Measurements from ENCODE around the gene CPEB1.
A peak's percentile ranks its signal among the peaks of the same experiment; 100 is the strongest.

Gene CPEB1

GRCh38 chr15:82655606-82656005 is 8.4 kb upstream of the CPEB1 start:
- no peak overlapping the region for H3K9ac ChIP-seq (ENCODE audit: low read length)
- no peak overlapping the region for H4K8ac ChIP-seq (ENCODE audit: low read length)
- H3K4me1 ChIP-seq (ENCODE audit: control insufficient read depth, insufficient read depth, low read depth, low read length), result no peaks in the 10 kb centered on the region
- no peaks in the 10 kb centered on the region for H3K79me1 ChIP-seq (replicated peaks; ENCODE audit: low read length, poor library complexity, severe bottlenecking)
- H3K4me2 ChIP-seq (ENCODE audit: low read length, poor library complexity, severe bottlenecking), result no peak overlapping the region
- no peak overlapping the region for H2BK120ac ChIP-seq (ENCODE audit: low read depth, low read length)
- no peak overlapping the region for H3K23ac ChIP-seq (ENCODE audit: low read length in 2 of 2)
- H3K4me3 ChIP-seq (ENCODE audit: insufficient read depth in 1 of 2, low read depth in 1 of 2, low read length in 2 of 2), result no peak overlapping the region
- H3K14ac ChIP-seq (ENCODE audit: low read length in 2 of 2), result no peak overlapping the region
- no peaks in the 10 kb centered on the region for H3K9me3 ChIP-seq (ENCODE audit: control insufficient read depth, low read length)
- no peak overlapping the region for H2BK5ac ChIP-seq (ENCODE audit: low read depth, low read length, poor library complexity, severe bottlenecking)
- H3K27ac ChIP-seq (ENCODE audit: low read length, poor library complexity, severe bottlenecking), result no peak overlapping the region
- 66% methylated on average over 3 of the region's 3 CpGs for WGBS
- no peak overlapping the region for H2BK15ac ChIP-seq (ENCODE audit: low read depth, poor library complexity, severe bottlenecking)
- H2BK12ac ChIP-seq (ENCODE audit: low read length in 2 of 2), result no peak overlapping the region
- H3K18ac ChIP-seq (ENCODE audit: low read depth in 1 of 2, low read length in 2 of 2), result no peak overlapping the region
- H4K91ac ChIP-seq (ENCODE audit: low read length), result no peak overlapping the region
- H2AFZ ChIP-seq (ENCODE audit: low read depth, low read length), result no peak overlapping the region
- peaks cover 11 to 24% of the 10 kb centered on the region in 2 experiments for H3K27me3 ChIP-seq (ENCODE audit: control insufficient read depth in 1 of 2, insufficient read depth in 1 of 2, low read length in 2 of 2)
- H3K4ac ChIP-seq (ENCODE audit: low read depth in 1 of 2, low read length in 2 of 2), result no peak overlapping the region
- no peaks in the 10 kb centered on the region for H3K36me3 ChIP-seq (ENCODE audit: control insufficient read depth in 1 of 2, insufficient read depth in 2 of 2, low read depth in 1 of 2, low read length in 2 of 2)
- H2AK5ac ChIP-seq (ENCODE audit: low read length, severe bottlenecking), result no peak overlapping the region
- DNase-seq, result no peak

- Histone ChIP-seq H3K9ac (ENCODE audit: low read length) (peak overlapping the region; percentile 24), H3K27me3 (ENCODE audit: control insufficient read depth in 1 of 2, insufficient read depth in 1 of 2, low read length in 2 of 2) (peaks cover 5 to 43% of the 10 kb centered on the region in 2 experiments), H3K79me1 (replicated peaks; ENCODE audit: low read length, poor library complexity, severe bottlenecking) (no peaks in the 10 kb centered on the region), H2AFZ (ENCODE audit: low read depth, low read length) (no peak overlapping the region), H2BK120ac (ENCODE audit: low read depth, low read length) (no peak overlapping the region), H2BK15ac (ENCODE audit: low read depth, poor library complexity, severe bottlenecking) (no peak overlapping the region), H3K9me3 (ENCODE audit: control insufficient read depth, low read length) (no peaks in the 10 kb centered on the region), H3K18ac (ENCODE audit: low read depth in 1 of 2, low read length in 2 of 2) (no peak overlapping the region), H2BK12ac (ENCODE audit: low read length in 2 of 2) (no peak overlapping the region), H3K4ac (ENCODE audit: low read depth in 1 of 2, low read length in 2 of 2) (no peak overlapping the region), H3K27ac (ENCODE audit: low read length, poor library complexity, severe bottlenecking) (no peak overlapping the region), H2BK5ac (ENCODE audit: low read depth, low read length, poor library complexity, severe bottlenecking) (no peak overlapping the region), H3K4me3 (ENCODE audit: insufficient read depth in 1 of 2, low read depth in 1 of 2, low read length in 2 of 2) (no peak overlapping the region), H3K14ac (ENCODE audit: low read length in 2 of 2) (no peak overlapping the region), H4K8ac (ENCODE audit: low read length) (no peak overlapping the region), H3K4me2 (ENCODE audit: low read length, poor library complexity, severe bottlenecking) (no peak overlapping the region), H3K23ac (ENCODE audit: low read length in 2 of 2) (no peak overlapping the region), H3K4me1 (ENCODE audit: control insufficient read depth, insufficient read depth, low read depth, low read length) (peaks cover 2% of the 10 kb centered on the region), H3K36me3 (ENCODE audit: control insufficient read depth in 1 of 2, insufficient read depth in 2 of 2, low read depth in 1 of 2, low read length in 2 of 2) (no peaks in the 10 kb centered on the region), H4K91ac (ENCODE audit: low read length) (no peak overlapping the region), H2AK5ac (ENCODE audit: low read length, severe bottlenecking) (no peak overlapping the region)
- DNase-seq, result no peak
- 83% methylated on average over 1 of the region's 3 CpGs for WGBS
Measured at GRCh38 chr15:82653483-82654168, 6.5 kb upstream of the CPEB1 start.

GRCh38 chr15:82651708-82652107 is 4.5 kb upstream of the CPEB1 start:
- no peaks in the 10 kb centered on the region for H3K9me3 ChIP-seq (ENCODE audit: control insufficient read depth, low read length)
- no peak overlapping the region for H4K91ac ChIP-seq (ENCODE audit: low read length)
- H2AFZ ChIP-seq (ENCODE audit: low read depth, low read length), result no peak overlapping the region
- no peak overlapping the region for H2BK12ac ChIP-seq (ENCODE audit: low read length in 2 of 2)
- H3K18ac ChIP-seq (ENCODE audit: low read depth in 1 of 2, low read length in 2 of 2), result no peak overlapping the region
- H3K4me1 ChIP-seq (ENCODE audit: control insufficient read depth, insufficient read depth, low read depth, low read length), result peaks cover 17% of the 10 kb centered on the region
- H2BK120ac ChIP-seq (ENCODE audit: low read depth, low read length), result no peak overlapping the region
- H3K23ac ChIP-seq (ENCODE audit: low read length in 2 of 2), result no peak overlapping the region
- H3K27me3 ChIP-seq (ENCODE audit: control insufficient read depth in 1 of 2, insufficient read depth in 1 of 2, low read length in 2 of 2), result peaks cover 0 to 56% of the 10 kb centered on the region in 2 experiments
- no peak overlapping the region for H2BK15ac ChIP-seq (ENCODE audit: low read depth, poor library complexity, severe bottlenecking)
- H3K9ac ChIP-seq (ENCODE audit: low read length), result no peak overlapping the region
- no peak overlapping the region for H3K27ac ChIP-seq (ENCODE audit: low read length, poor library complexity, severe bottlenecking)
- H2AK5ac ChIP-seq (ENCODE audit: low read length, severe bottlenecking), result no peak overlapping the region
- no peak overlapping the region for H3K14ac ChIP-seq (ENCODE audit: low read length in 2 of 2)
- no peak overlapping the region for H3K4ac ChIP-seq (ENCODE audit: low read depth in 1 of 2, low read length in 2 of 2)
- 100% methylated on average over 1 of the region's 2 CpGs for WGBS
- H4K8ac ChIP-seq (ENCODE audit: low read length), result no peak overlapping the region
- no peaks in the 10 kb centered on the region for H3K36me3 ChIP-seq (ENCODE audit: control insufficient read depth in 1 of 2, insufficient read depth in 2 of 2, low read depth in 1 of 2, low read length in 2 of 2)
- no peak overlapping the region for H3K4me2 ChIP-seq (ENCODE audit: low read length, poor library complexity, severe bottlenecking)
- DNase-seq, result no peak
- no peak overlapping the region for H2BK5ac ChIP-seq (ENCODE audit: low read depth, low read length, poor library complexity, severe bottlenecking)
- no peaks in the 10 kb centered on the region for H3K79me1 ChIP-seq (replicated peaks; ENCODE audit: low read length, poor library complexity, severe bottlenecking)
- no peak overlapping the region for H3K4me3 ChIP-seq (ENCODE audit: insufficient read depth in 1 of 2, low read depth in 1 of 2, low read length in 2 of 2)

GRCh38 chr15:82650046-82650670 is 3.0 kb upstream of the CPEB1 start:
- Histone ChIP-seq H3K36me3 (ENCODE audit: control insufficient read depth in 1 of 2, insufficient read depth in 2 of 2, low read depth in 1 of 2, low read length in 2 of 2) (no peaks in the 10 kb centered on the region), H3K9me3 (ENCODE audit: control insufficient read depth, low read length) (no peaks in the 10 kb centered on the region), H2BK15ac (ENCODE audit: low read depth, poor library complexity, severe bottlenecking) (no peak overlapping the region), H2BK12ac (ENCODE audit: low read length in 2 of 2) (no peak overlapping the region), H4K91ac (ENCODE audit: low read length) (no peak overlapping the region), H2BK5ac (ENCODE audit: low read depth, low read length, poor library complexity, severe bottlenecking) (no peak overlapping the region), H4K8ac (ENCODE audit: low read length) (no peak overlapping the region), H3K27ac (ENCODE audit: low read length, poor library complexity, severe bottlenecking) (no peak overlapping the region), H3K79me1 (replicated peaks; ENCODE audit: low read length, poor library complexity, severe bottlenecking) (no peaks in the 10 kb centered on the region), H2BK120ac (ENCODE audit: low read depth, low read length) (no peak overlapping the region), H3K4me1 (ENCODE audit: control insufficient read depth, insufficient read depth, low read depth, low read length) (peaks cover 19% of the 10 kb centered on the region), H2AK5ac (ENCODE audit: low read length, severe bottlenecking) (no peak overlapping the region), H3K4me2 (ENCODE audit: low read length, poor library complexity, severe bottlenecking) (no peak overlapping the region), H3K4ac (ENCODE audit: low read depth in 1 of 2, low read length in 2 of 2) (no peak overlapping the region), H3K14ac (ENCODE audit: low read length in 2 of 2) (no peak overlapping the region), H3K27me3 (ENCODE audit: control insufficient read depth in 1 of 2, insufficient read depth in 1 of 2, low read length in 2 of 2) (peaks cover 0 to 65% of the 10 kb centered on the region in 2 experiments), H3K18ac (ENCODE audit: low read depth in 1 of 2, low read length in 2 of 2) (no peak overlapping the region), H3K23ac (ENCODE audit: low read length in 2 of 2) (no peak overlapping the region), H3K9ac (ENCODE audit: low read length) (no peak overlapping the region), H3K4me3 (ENCODE audit: insufficient read depth in 1 of 2, low read depth in 1 of 2, low read length in 2 of 2) (no peak overlapping the region), H2AFZ (ENCODE audit: low read depth, low read length) (no peak overlapping the region)
- no peak for DNase-seq

Data from mesenchymal stem cell (in vitro differentiated cells and primary cell).